ENCODE measurements around the gene FTO.
A peak's percentile ranks its signal among the peaks of the same experiment; 100 is the strongest.

FTO gene

DNA sequence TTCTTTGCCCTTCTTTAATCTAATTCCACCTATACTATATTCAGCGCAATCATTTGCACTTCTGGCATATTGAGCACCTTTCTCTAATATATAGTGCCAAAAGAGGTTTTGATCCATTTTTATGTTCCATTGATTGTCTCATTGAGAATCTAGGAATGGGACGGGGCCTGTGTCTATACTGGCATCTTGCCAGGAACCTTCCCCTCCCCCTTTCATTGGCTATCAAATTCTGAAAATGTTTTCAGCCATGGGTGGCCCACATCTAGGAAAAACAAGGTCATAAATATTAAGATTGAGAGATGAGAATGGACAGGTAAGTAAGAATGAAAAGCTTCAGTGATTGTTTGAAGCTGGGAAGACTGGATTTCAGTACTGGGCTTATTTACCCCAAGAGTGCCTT lies 159.9 kb downstream of the FTO start:
- TF ChIP-seq, protein P1, sequence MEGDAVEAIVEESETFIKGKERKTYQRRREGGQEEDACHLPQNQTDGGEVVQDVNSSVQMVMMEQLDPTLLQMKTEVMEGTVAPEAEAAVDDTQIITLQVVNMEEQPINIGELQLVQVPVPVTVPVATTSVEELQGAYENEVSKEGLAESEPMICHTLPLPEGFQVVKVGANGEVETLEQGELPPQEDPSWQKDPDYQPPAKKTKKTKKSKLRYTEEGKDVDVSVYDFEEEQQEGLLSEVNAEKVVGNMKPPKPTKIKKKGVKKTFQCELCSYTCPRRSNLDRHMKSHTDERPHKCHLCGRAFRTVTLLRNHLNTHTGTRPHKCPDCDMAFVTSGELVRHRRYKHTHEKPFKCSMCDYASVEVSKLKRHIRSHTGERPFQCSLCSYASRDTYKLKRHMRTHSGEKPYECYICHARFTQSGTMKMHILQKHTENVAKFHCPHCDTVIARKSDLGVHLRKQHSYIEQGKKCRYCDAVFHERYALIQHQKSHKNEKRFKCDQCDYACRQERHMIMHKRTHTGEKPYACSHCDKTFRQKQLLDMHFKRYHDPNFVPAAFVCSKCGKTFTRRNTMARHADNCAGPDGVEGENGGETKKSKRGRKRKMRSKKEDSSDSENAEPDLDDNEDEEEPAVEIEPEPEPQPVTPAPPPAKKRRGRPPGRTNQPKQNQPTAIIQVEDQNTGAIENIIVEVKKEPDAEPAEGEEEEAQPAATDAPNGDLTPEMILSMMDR (IDR thresholded peaks at IDR 0.05; ENCODE audit: extremely low read depth, missing control alignments): no peak
- no peak for DNase-seq (ENCODE audit: low spot score)

DNA sequence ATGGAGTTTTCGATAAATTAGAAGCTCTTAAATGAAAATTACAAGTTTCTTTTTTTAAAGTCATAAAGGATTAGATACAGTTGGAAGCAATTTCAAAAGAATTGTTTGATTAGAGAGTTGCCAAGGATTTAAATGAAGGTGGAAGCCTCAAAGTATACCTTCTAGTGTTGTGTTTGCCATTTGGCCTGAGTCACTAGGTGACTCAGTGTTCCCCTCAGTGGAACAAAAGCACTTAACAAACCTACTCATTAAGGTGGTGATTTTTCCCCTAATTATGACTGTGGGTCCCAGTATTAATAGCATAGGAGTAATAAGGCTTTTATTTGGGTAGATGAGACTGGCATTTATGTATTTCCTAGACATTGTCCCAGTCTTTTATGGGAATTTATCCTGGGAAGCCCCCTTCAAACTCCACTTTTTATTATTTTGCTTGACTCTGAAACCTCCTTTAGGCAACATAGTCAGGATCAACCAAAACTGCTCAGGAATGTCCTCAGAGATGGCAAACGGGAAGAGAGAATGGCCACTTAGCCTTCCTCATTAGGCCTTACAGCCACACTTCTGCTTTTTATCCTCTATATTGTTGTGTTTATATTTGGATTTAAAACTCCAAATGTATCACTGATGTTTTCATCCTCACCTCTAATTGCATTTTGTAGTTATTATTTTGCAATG lies 161.0 kb downstream of the FTO start:
- TF ChIP-seq, protein P1 (IDR thresholded peaks at IDR 0.05; ENCODE audit: extremely low read depth, missing control alignments): no peak
- no peak for DNase-seq (ENCODE audit: low spot score)

DNA sequence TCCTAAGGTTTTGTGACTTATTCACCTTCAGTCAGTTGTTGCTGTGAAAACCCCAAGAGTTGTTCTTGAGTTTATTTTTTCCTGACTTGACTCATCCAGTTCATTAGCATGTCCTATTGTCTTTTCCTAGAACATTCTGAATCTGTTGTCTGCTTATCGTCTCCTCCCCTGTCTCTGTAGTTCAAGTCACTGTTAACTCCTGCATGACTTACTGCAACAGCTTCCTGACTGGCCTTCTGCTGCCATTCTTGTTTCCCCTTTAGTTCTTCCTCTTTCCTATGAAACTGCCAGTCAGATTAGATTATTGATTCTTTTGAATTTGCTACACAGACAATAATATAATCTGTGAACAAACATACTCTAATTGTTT lies 161.5 kb downstream of the FTO start:
- TF ChIP-seq, protein P1 (IDR thresholded peaks at IDR 0.05; ENCODE audit: extremely low read depth, missing control alignments): no peak
- DNase-seq (ENCODE audit: low spot score): peak; percentile 22

DNA sequence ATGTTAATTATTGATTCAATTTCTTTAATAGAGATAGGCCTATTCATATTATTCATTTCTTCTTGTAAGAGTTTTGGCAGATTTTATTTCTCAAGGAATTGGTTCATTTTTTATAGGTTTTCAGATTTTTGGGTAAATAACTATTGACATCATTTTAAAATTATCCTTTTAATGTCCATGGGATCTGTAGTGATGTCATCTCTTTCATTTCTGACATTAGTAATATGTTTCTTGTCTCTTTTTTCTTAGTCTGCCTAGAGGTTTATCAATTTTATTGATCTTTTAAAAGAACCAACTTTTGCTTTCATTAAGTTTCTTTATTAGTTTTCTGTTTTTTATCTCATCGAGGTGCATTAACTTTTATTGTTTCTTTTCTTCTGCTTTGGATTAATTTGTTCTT lies 162.6 kb downstream of the FTO start:
- TF ChIP-seq, protein P1 (IDR thresholded peaks at IDR 0.05; ENCODE audit: extremely low read depth, missing control alignments): no peak
- no peak for DNase-seq (ENCODE audit: low spot score)

DNA sequence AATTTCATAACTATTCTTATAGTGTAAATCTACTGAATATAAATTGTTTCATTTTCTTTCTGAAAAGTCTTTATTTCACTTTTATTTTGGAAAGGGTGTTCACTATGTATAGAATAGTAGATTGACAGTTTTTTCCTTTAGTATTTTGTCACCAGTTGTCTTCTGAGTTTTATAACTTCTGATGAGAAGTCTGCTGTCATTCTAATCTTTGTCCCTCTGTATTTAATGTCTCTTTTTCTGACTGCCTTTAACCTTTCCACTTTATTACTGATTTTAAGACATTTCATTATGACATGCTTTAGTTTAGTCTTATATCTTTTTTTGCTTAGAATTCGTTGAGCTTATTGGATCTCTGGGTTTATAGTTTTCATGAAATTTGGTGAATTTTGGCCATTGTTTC lies 166.9 kb downstream of the FTO start:
- TF ChIP-seq, protein P1 (IDR thresholded peaks at IDR 0.05; ENCODE audit: extremely low read depth, missing control alignments): no peak
- DNase-seq (ENCODE audit: low spot score): no peak

DNA sequence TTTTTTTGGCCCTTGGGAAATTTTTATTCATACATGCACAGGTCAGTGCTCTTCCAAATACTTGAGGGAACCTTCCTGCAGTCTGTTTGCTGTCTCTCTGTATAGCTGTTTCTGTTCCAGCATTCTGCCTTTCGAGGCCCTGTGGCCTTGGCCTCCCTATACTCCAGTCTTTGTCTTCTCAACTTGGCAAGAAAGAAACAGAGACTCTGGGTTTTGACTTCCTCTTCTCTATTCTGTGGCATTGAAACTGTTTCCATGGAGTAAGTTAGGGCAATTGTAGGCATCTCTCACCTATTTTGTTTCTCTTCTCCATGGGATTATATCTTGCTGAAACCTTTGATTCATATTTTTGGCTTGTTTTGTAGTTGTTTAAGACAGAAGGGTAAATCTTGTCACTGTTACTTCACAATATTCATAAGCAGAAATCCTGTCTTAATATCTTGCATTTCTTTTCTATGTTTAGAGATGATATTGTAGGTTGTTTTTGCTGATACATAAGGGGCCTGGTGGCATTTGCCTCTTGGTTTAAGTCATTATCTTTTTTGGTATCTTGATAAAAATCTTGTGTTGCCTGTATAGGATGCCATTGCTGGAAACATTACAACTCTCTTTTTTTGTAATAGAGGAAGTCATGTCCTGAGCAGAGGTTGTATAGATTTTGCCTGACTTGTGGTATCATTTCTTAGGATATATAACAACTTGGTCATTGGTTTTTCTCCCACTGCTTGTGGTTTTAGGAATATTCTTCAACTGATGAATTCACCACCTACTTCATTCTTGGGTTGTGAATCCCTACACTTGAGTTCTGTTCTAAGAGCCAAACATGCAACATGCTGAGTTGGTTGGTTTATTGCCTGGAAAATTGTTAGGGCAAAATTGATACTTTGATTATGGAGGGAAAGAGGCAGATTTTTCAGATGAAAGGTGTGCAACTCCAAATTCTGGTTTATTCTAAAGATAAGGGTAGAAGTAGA lies 168.6 kb downstream of the FTO start:
- TF ChIP-seq, protein P1 (IDR thresholded peaks at IDR 0.05; ENCODE audit: extremely low read depth, missing control alignments): no peak
- DNase-seq (ENCODE audit: low spot score): no peak

DNA sequence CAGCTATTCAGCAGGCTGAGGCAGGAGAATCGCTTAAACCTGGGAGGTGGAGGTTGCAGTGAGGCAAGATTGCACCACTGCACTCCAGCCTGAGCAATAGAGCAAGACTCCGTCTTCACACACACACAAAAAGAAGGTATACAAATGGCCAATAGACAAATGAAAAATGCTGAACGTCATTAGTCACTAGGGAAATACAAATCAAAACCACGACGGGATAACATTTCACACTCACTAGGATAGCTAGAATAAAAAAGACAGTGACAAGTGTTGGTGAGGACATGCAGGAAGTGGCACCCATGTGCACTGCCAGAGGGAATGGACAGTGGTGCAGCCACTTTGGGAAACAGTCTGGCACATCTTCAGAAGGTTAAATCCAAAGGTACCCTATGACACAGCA lies 172.9 kb downstream of the FTO start:
- DNase-seq (ENCODE audit: low spot score): no peak
- TF ChIP-seq, protein P1 (IDR thresholded peaks at IDR 0.05; ENCODE audit: extremely low read depth, missing control alignments): no peak

Data from GM20000 (cell line).